Left lung (tissue), 10 donors: ENCODE measurements around the gene HOXD12. TPM values are rescaled to one million over a fixed set of nuclear protein-coding genes. Genes with fewer than 3 reads are reported as not detected.

ENCODE experiments used
- ATAC-seq: fragments of 200-7000 bp; cut with Tn5 transposase; one replicate; pipeline ENCODE4 v1.9.1; 2020; ENCODE audit warnings: moderate library complexity
- DNase-seq, 4 donors: peaks; one replicate each; pipeline ENCODE4 v3.0.0-alpha.2; 2013 to 2020
- H3K27ac ChIP-seq, 2 donors: fragments of 200-600 bp; sonication (generic) in 1 of 2; one replicate each; pipeline versions ENCODE4 v1.5.0 to v1.8.0; 2020 to 2021
- H3K27me3 ChIP-seq, 2 donors: fragments of 200-600 bp; sonication (generic) in 1 of 2; one replicate each; pipeline versions ENCODE4 v1.5.0 to v1.8.0; 2020 to 2021
- H3K36me3 ChIP-seq, 2 donors: fragments of 200-600 bp; sonication (generic) in 1 of 2; one replicate each; pipeline versions ENCODE4 v1.5.0 to v1.8.0; 2020 to 2021
- H3K4me1 ChIP-seq, 2 donors: fragments of 200-600 bp; one replicate each; pipeline ENCODE4 v1.8.0; 2021
- H3K4me3 ChIP-seq, 2 donors: fragments of 200-600 bp; sonication (generic) in 1 of 2; one replicate each; pipeline versions ENCODE4 v1.5.0 to v1.8.0; 2020 to 2021; ENCODE audit warnings: mild to moderate bottlenecking in 1 of 2
- H3K9me3 ChIP-seq, 2 donors: fragments of 200-600 bp; sonication (generic) in 1 of 2; one replicate each; pipeline versions ENCODE4 v1.5.0 to v1.8.0; 2020 to 2021
- intact Hi-C, 2 donors: fragments of 100-400 bp; cut with DNase I; formaldehyde crosslinking; loops; one replicate each; pipeline versions ENCODE4 v1.11.2 to v1.14.2; 2022
- polyA plus RNA-seq, 6 donors: library from polyadenylated mRNA; unstranded; fragments of 120-200 nt; gene quantifications; one replicate each; pipeline ENCODE4 v1.2.1, GENCODE V29; 2013; ENCODE audit not compliant: insufficient read length in 6 of 6
- total RNA-seq, 2 donors: library from RNA; stranded (reverse); fragmentation: NEBNext Ultra II Directional; extraction: Animal tissue kit (Norgen Biotek cat#: 25700); gene quantifications; one replicate each; pipeline ENCODE4 v1.2.1, GENCODE V29; 2021
- TF ChIP-seq, protein P1 (sequence below), 2 donors: fragments of 200-600 bp; sonication (generic) in 1 of 2; IDR thresholded peaks; one replicate each; pipeline versions ENCODE4 v1.5.0 to v1.8.0; 2021; ENCODE audit warnings: antibody characterized with exemption in 2 of 2
- donor health status: DM: no; HTN: yes; CAD: no.
- donor health status: DM: no; HTN: no; CAD: no.

HOXD12 gene
- total and polyA plus RNA-seq, 8 donors: not detected

- DNase-seq (no peak), ATAC-seq (no peak)
- TF ChIP-seq, protein P1, sequence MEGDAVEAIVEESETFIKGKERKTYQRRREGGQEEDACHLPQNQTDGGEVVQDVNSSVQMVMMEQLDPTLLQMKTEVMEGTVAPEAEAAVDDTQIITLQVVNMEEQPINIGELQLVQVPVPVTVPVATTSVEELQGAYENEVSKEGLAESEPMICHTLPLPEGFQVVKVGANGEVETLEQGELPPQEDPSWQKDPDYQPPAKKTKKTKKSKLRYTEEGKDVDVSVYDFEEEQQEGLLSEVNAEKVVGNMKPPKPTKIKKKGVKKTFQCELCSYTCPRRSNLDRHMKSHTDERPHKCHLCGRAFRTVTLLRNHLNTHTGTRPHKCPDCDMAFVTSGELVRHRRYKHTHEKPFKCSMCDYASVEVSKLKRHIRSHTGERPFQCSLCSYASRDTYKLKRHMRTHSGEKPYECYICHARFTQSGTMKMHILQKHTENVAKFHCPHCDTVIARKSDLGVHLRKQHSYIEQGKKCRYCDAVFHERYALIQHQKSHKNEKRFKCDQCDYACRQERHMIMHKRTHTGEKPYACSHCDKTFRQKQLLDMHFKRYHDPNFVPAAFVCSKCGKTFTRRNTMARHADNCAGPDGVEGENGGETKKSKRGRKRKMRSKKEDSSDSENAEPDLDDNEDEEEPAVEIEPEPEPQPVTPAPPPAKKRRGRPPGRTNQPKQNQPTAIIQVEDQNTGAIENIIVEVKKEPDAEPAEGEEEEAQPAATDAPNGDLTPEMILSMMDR (IDR thresholded peaks at IDR 0.05): no peak
- intact Hi-C loops: no loop called here
- H3K27ac ChIP-seq: no peak overlapping the region
- peaks cover 0 to 4% of the 10 kb centered on the region in 2 donors for H3K4me1 ChIP-seq
- peaks cover 95 to 100% of the 10 kb centered on the region in 2 donors for H3K27me3 ChIP-seq
- H3K9me3 ChIP-seq: no peaks in the 10 kb centered on the region
- no peak overlapping the region for H3K4me3 ChIP-seq
- no peaks in the 10 kb centered on the region for H3K36me3 ChIP-seq
Measured at GRCh38 chr2:176072951-176073904, 26.4 kb upstream of the HOXD12 start.

DNA sequence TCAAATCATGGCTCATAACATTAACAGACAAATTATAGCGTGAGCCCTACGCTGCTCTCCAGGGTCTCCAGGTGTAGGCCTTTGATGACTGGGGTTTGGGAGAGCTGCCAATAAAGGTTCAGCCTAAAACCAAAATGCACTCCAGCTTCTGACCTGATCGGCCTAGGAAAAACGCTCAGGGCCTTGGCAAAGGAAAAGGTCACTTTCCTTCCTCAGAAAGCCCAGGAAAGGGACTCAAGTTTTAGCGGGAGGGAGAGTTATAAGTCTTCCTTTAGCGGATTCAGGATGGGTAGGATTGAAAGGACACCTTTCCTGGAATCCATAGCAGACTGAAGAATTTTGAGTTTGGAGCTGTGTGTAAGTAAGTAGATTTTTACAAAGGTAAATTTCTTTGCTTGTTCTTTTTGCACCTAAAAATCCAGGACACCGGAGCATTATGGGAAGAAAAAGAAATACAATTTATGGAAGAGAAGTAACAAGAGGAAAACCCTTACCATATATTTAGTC is 24.6 kb upstream of the HOXD12 start:
- ATAC-seq (no peak), DNase-seq (no peak)
- Histone ChIP-seq H3K9me3 (no peaks in the 10 kb centered on the region), H3K27ac (no peak overlapping the region), H3K36me3 (no peaks in the 10 kb centered on the region), H3K27me3 (peaks cover 95 to 100% of the 10 kb centered on the region in 2 donors), H3K4me1 (peaks cover 0 to 9% of the 10 kb centered on the region in 2 donors), H3K4me3 (no peak overlapping the region)
- intact Hi-C loops: no loop called here
- TF ChIP-seq, protein P1 (IDR thresholded peaks at IDR 0.05): no peak

DNA sequence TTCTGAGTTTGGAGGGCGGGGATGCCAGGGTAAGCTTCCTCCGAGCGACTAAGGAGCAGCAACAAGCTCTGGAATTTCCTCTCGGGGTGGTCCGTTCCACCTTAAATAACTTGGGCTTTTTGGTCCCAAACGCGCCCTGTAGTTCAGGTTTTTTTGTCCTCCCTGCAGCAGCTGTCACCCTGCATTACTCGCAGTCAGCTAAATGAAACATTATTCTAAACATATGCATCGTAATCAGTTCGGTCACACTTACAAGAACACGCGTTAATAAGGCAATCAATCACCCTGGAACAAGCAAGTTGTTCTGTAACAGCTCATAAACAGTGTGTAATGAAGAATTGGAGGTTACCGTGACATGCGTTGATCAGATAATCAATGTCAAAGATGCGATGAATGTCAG is 24.1 kb upstream of the HOXD12 start:
- Histone ChIP-seq H3K27me3 (peaks cover 94 to 100% of the 10 kb centered on the region in 2 donors), H3K36me3 (no peaks in the 10 kb centered on the region), H3K4me3 (no peak overlapping the region), H3K27ac (no peak overlapping the region), H3K9me3 (no peaks in the 10 kb centered on the region), H3K4me1 (peaks cover 0 to 12% of the 10 kb centered on the region in 2 donors)
- no peak for ATAC-seq
- DNase-seq: no peak
- TF ChIP-seq, protein P1 (IDR thresholded peaks at IDR 0.05): no peak
- intact Hi-C loops: no loop called here

GRCh38 chr2:176076063-176076462 is 23.5 kb upstream of the HOXD12 start:
- TF ChIP-seq, protein P1 (IDR thresholded peaks at IDR 0.05): no peak
- H3K27me3 ChIP-seq: peaks cover 96 to 100% of the 10 kb centered on the region in 2 donors

DNA sequence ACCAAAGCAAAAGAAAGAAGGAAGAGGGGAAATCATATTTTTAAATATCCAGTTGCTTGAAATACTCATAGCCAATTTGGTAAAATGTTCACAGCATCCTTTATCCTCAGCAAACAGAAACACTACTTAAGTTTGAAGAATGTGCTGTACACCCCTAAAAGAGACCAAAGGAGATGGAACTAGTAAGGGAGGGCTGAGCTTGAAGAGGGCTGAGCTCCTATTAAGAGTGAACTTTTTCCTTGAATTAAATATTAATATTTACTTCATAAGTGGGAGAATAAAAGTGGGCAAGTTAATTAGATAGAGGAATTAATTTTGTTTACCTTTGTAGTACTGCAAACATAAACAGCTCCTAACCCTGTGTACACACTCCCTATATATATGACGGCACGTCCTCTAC is 22.8 kb upstream of the HOXD12 start:
- TF ChIP-seq, protein P1 (IDR thresholded peaks at IDR 0.05): no peak
- intact Hi-C loops: no loop called here
- H3K27me3 ChIP-seq: peaks cover 96 to 100% of the 10 kb centered on the region in 2 donors
- H3K9me3 ChIP-seq: no peaks in the 10 kb centered on the region
- no peak for ATAC-seq
- H3K4me3 ChIP-seq: no peak overlapping the region
- peaks cover 0 to 14% of the 10 kb centered on the region in 2 donors for H3K4me1 ChIP-seq
- no peak overlapping the region for H3K27ac ChIP-seq
- H3K36me3 ChIP-seq: no peaks in the 10 kb centered on the region
- DNase-seq: no peak

More at GRCh38 chr2:176076063-176076462, 23.5 kb upstream of the HOXD12 start:
- H3K4me3 ChIP-seq: no peak overlapping the region
- H3K4me1 ChIP-seq: peaks cover 0 to 14% of the 10 kb centered on the region in 2 donors
- H3K9me3 ChIP-seq: no peaks in the 10 kb centered on the region
- no peaks in the 10 kb centered on the region for H3K36me3 ChIP-seq
- intact Hi-C loops: no loop called here
- no peak for ATAC-seq
- no peak overlapping the region for H3K27ac ChIP-seq
- no peak for DNase-seq
